A549 (cell line): ENCODE data around the gene CAB39. TPM values are rescaled to one million over a fixed set of nuclear protein-coding genes. Genes with fewer than 3 reads are reported as not detected.

Experiments
- ATAC-seq, 2 experiments: fragments of 200-7000 bp in 1 of 2; fragments of >200 bp in 1 of 2; cut with Nextera tagmentation in 1 of 2; cut with Tn5 transposase in 1 of 2; 3 replicates each; pipeline versions ENCODE4 v1.8.0 to v1.9.1; 2018 to 2020; ENCODE audit warnings: mild to moderate bottlenecking in 1 of 2, moderate library complexity in 1 of 2
- CTCF ChIA-PET: fragments of 300-600 bp; sonication (Branson Sonifier 250); formaldehyde crosslinking; extraction: SDS; loops from one replicate; lab custom pipeline; 2021; ENCODE audit warnings: antibody characterized with exemption, inconsistent platforms; lab: Yijun Ruan, JAX
- POLR2A ChIA-PET: fragments of 350-600 bp; formaldehyde crosslinking; extraction: SDS; loops from one replicate; lab custom pipeline; 2021; ENCODE audit warnings: antibody characterized with exemption, inconsistent platforms; lab: Yijun Ruan, JAX
- DNase-seq, 2 experiments: peaks; one replicate each; pipeline versions ENCODE4 v3.0.0 to v3.0.0-alpha.2; 2011 to 2016; ENCODE audit warnings: low read depth in 1 of 2, low spot score in 1 of 2
- FAIRE-seq: peaks from 2 replicates; lab custom pipeline; 2011; peaks lifted over from hg19 to GRCh38; lab: Jason Lieb, UNC
- H3K27ac ChIP-seq, 2 experiments: fragments of >200 bp; sonication (Bioruptor Twin); formaldehyde crosslinking; 3 replicates each; pipeline ENCODE4 v1.5.1; 2016 to 2017
- H3K4me1 ChIP-seq: fragments of >200 bp; sonication (Bioruptor Twin); formaldehyde crosslinking; 3 replicates; pipeline ENCODE4 v1.6.1; 2016
- H3K4me2 ChIP-seq: fragments of >200 bp; sonication (Bioruptor Twin); formaldehyde crosslinking; 3 replicates; pipeline ENCODE4 v1.6.1; 2016
- H3K4me3 ChIP-seq: fragments of >200 bp; sonication (Bioruptor Twin); formaldehyde crosslinking; 3 replicates; pipeline ENCODE4 v1.5.1; 2016
- H3K9me3 ChIP-seq: fragments of >200 bp; sonication (Bioruptor Twin); formaldehyde crosslinking; 3 replicates; pipeline ENCODE4 v1.6.1; 2016
- CBX2 ChIP-seq: fragments of 200-600 bp; sonication (generic); IDR thresholded peaks from 2 replicates; pipeline ENCODE4 v1.6.1; 2016; ENCODE audit warnings: low read depth, mild to moderate bottlenecking, borderline replicate concordance
- EHMT2 ChIP-seq: fragments of 200-600 bp; sonication (generic); IDR thresholded peaks from 2 replicates; pipeline ENCODE4 v1.6.1; 2016; ENCODE audit warnings: antibody characterized with exemption, low read depth, mild to moderate bottlenecking, moderate library complexity
- ESRRA ChIP-seq: fragments of 150-350 bp; IDR thresholded peaks from 2 replicates; pipeline ENCODE4 v1.6.1; 2014; ENCODE audit warnings: mild to moderate bottlenecking, low read length, borderline replicate concordance
- FOSL2 ChIP-seq, 2 experiments: fragments of 450-650 bp in 1 of 2; fragments of >200 bp in 1 of 2; sonication (Bioruptor Twin) in 1 of 2; formaldehyde crosslinking; IDR thresholded peaks; 2 replicates each; pipeline versions ENCODE4 v1.5.0 to v1.6.1; 2016 to 2020; ENCODE audit warnings: mild to moderate bottlenecking in 1 of 2, moderate library complexity in 1 of 2
- FOXS1 ChIP-seq: fragments of 250-450 bp; sonication (Bioruptor Pico); IDR thresholded peaks from 2 replicates; pipeline ENCODE4 v1.5.0; 2020; ENCODE audit warnings: mild to moderate bottlenecking, moderate library complexity
- GATA3 ChIP-seq: IDR thresholded peaks from 2 replicates; pipeline ENCODE4 v1.6.1; 2012; ENCODE audit warnings: borderline replicate concordance
- HEYL ChIP-seq: fragments of 250-450 bp; sonication (Bioruptor Pico); IDR thresholded peaks from 2 replicates; pipeline ENCODE4 v1.8.0; 2021; ENCODE audit warnings: mild to moderate bottlenecking, moderate library complexity
- HMGXB4 ChIP-seq: fragments of 250-450 bp; sonication (Bioruptor Pico); IDR thresholded peaks from 2 replicates; pipeline ENCODE4 v1.5.0; 2021; ENCODE audit warnings: mild to moderate bottlenecking, moderate library complexity, borderline replicate concordance
- HOXA7 ChIP-seq: fragments of 250-450 bp; sonication (Bioruptor Pico); IDR thresholded peaks from 2 replicates; pipeline ENCODE4 v1.5.0; 2020; ENCODE audit warnings: mild to moderate bottlenecking, moderate library complexity
- JUN ChIP-seq, 2 experiments: fragments of >200 bp; sonication (Bioruptor Twin); formaldehyde crosslinking; IDR thresholded peaks; 2 replicates in 1 of 2; 3 replicates in 1 of 2; pipeline ENCODE4 v1.6.1; 2016 to 2017
- JUNB ChIP-seq: fragments of >200 bp; sonication (Bioruptor Twin); formaldehyde crosslinking; IDR thresholded peaks from 2 replicates; pipeline ENCODE4 v1.6.1; 2016
- KDM1A ChIP-seq: fragments of 200-600 bp; sonication (generic); IDR thresholded peaks from 2 replicates; pipeline ENCODE4 v1.6.1; 2016; ENCODE audit warnings: low read depth, mild to moderate bottlenecking
- KDM5A ChIP-seq: fragments of 200-600 bp; sonication (generic); IDR thresholded peaks from 2 replicates; pipeline ENCODE4 v1.6.1; 2016; ENCODE audit warnings: antibody characterized with exemption, mild to moderate bottlenecking
- MAFK ChIP-seq: fragments of 450-650 bp; IDR thresholded peaks from 2 replicates; pipeline ENCODE4 v1.6.1; 2014; ENCODE audit not compliant: partially characterized antibody
- MAZ ChIP-seq: fragments of 150-350 bp; IDR thresholded peaks from 2 replicates; pipeline ENCODE4 v1.6.1; 2014; ENCODE audit warnings: antibody characterized with exemption, low read depth, low read length, borderline replicate concordance
- MYC ChIP-seq: IDR thresholded peaks from 2 replicates; pipeline ENCODE4 v1.6.1; 2012; ENCODE audit warnings: mild to moderate bottlenecking, inconsistent platforms, low read length, improper control_type of control experiment, borderline replicate concordance
- NFE2L2 ChIP-seq: fragments of 150-350 bp; conservative IDR thresholded peaks from 2 replicates; pipeline ENCODE4 v1.6.1; 2014; ENCODE audit warnings: low read length
- RCOR1 ChIP-seq: fragments of 150-350 bp; IDR thresholded peaks from 2 replicates; pipeline ENCODE4 v1.6.1; 2014; ENCODE audit warnings: antibody characterized with exemption, low read length, low read depth
- SMC3 ChIP-seq: fragments of >200 bp; sonication (Bioruptor Twin); formaldehyde crosslinking; IDR thresholded peaks from 3 replicates; pipeline ENCODE4 v1.6.1; 2018; ENCODE audit warnings: inconsistent platforms
- ZC3H11A ChIP-seq: fragments of 450-650 bp; IDR thresholded peaks from 2 replicates; pipeline ENCODE4 v1.6.1; 2014; ENCODE audit warnings: antibody characterized with exemption, mild to moderate bottlenecking
- ZFP36 ChIP-seq: fragments of 450-650 bp; IDR thresholded peaks from 2 replicates; pipeline ENCODE4 v1.6.1; 2014; ENCODE audit warnings: borderline replicate concordance; ENCODE audit not compliant: partially characterized antibody
- WGBS: methylation state at CpG from one replicate; pipeline ENCODE4 v1.1.6; 2017; ENCODE audit errors: missing lambda C conversion rate; 5-methylcytosine and 5-hydroxymethylcytosine counted together
- polyA plus RNA-seq, 4 experiments: library from polyadenylated mRNA; depleted of rRNA in 3 of 4; stranded (reverse); fragments of >200 nt; fragmentation: RNase III in 1 of 4; extraction: RNeasy Plus Mini Kit Qiagen cat#74134 plus additional on column Dnase treatment in 1 of 4; gene quantifications; 2 replicates in 3 of 4; 3 replicates in 1 of 4; pipeline ENCODE4 v1.2.3, GENCODE V29; 2011 to 2017
- TF ChIP-seq, protein P1 (sequence below): IDR thresholded peaks from 2 replicates; pipeline ENCODE4 v1.6.1; 2012; ENCODE audit warnings: low read depth, borderline replicate concordance
- TF ChIP-seq, protein P2 (sequence below): fragments of >200 bp; sonication (Bioruptor Twin); formaldehyde crosslinking; IDR thresholded peaks from 3 replicates; pipeline ENCODE4 v1.6.1; 2016
- TF ChIP-seq, protein P3 (sequence below): fragments of 450-650 bp; IDR thresholded peaks from 2 replicates; pipeline ENCODE4 v1.6.1; 2014; ENCODE audit warnings: antibody characterized with exemption
- TF ChIP-seq, protein P4 (sequence below): fragments of 200-600 bp; sonication (generic); IDR thresholded peaks from 2 replicates; pipeline ENCODE4 v1.6.1; 2016; ENCODE audit warnings: antibody characterized with exemption, mild to moderate bottlenecking, moderate library complexity

Gene CAB39
- polyA plus RNA-seq, 2 of the 4 experiments (the other 2 are of a cell fraction), result 28.4 to 54.2 TPM

- DNase-seq, result no peak
Measured at GRCh38 chr2:230842473-230842872, 129.8 kb downstream of the CAB39 start.

GRCh38 chr2:230843132-230843531 lies 130.5 kb downstream of the CAB39 start:
- no peak for TF ChIP-seq FOSL2 (IDR thresholded peaks at IDR 0.05)
- TF ChIP-seq FOSL2 (CRISPR knock-in tag; IDR thresholded peaks at IDR 0.05), result no peak
- Histone ChIP-seq H3K4me1 (peaks cover 7% of the 10 kb centered on the region; the same call in 2 of the 3 replicates), H3K27ac (no peak overlapping the region), H3K9me3 (peaks cover 8% of the 10 kb centered on the region; the same call in 1 of the 3 replicates), H3K4me3 (no peak overlapping the region), H3K4me2 (no peak overlapping the region)
- ChIA-PET CTCF (interaction anchor here (1.4 kb wide), 1 partner anchor 210 kb away, joined by 3 read pairs; no protein-coding TSS in a partner anchor), POLR2A (no interaction called here)
- 65% methylated on average over 4 of the region's 4 CpGs for WGBS
- DNase-seq, result no peak
- ATAC-seq, result no peak
- FAIRE-seq, result no peak

More at GRCh38 chr2:230842473-230842872, 129.8 kb downstream of the CAB39 start:
- Histone ChIP-seq H3K4me3 (no peak overlapping the region), H3K4me2 (peak overlapping the region; percentile 50), H3K27ac (no peak overlapping the region), H3K4me1 (peaks cover 7% of the 10 kb centered on the region; the same call in 2 of the 3 replicates), H3K9me3 (peaks cover 8% of the 10 kb centered on the region; the same call in 1 of the 3 replicates)
- 26% methylated on average over 6 of the region's 6 CpGs for WGBS
- FAIRE-seq (no peak), ATAC-seq (peak; percentile 66 to 73; a peak in 5 of 6 replicates)
- ChIA-PET POLR2A (no interaction called here), CTCF (interaction anchor here (1.1 to 2.0 kb wide), 3 partner anchors 8 to 211 kb away, joined by 3 to 4 read pairs (median 3); partner anchors contain the start of gene ITM2C)
- no peak for TF ChIP-seq KDM5A
- TF ChIP-seq, protein P1, sequence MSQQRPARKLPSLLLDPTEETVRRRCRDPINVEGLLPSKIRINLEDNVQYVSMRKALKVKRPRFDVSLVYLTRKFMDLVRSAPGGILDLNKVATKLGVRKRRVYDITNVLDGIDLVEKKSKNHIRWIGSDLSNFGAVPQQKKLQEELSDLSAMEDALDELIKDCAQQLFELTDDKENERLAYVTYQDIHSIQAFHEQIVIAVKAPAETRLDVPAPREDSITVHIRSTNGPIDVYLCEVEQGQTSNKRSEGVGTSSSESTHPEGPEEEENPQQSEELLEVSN, result no peak
- TF ChIP-seq, protein P2, sequence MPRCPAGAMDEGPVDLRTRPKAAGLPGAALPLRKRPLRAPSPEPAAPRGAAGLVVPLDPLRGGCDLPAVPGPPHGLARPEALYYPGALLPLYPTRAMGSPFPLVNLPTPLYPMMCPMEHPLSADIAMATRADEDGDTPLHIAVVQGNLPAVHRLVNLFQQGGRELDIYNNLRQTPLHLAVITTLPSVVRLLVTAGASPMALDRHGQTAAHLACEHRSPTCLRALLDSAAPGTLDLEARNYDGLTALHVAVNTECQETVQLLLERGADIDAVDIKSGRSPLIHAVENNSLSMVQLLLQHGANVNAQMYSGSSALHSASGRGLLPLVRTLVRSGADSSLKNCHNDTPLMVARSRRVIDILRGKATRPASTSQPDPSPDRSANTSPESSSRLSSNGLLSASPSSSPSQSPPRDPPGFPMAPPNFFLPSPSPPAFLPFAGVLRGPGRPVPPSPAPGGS, result no peak
- no peak for TF ChIP-seq MAZ
- TF ChIP-seq CBX2, result no peak
- no peak for TF ChIP-seq SMC3
- no peak for TF ChIP-seq MYC
- TF ChIP-seq MAFK, result no peak
- no peak for TF ChIP-seq JUNB
- TF ChIP-seq GATA3, result no peak
- no peak for TF ChIP-seq JUN (IDR thresholded peaks at IDR 0.05)
- no peak for TF ChIP-seq KDM1A
- no peak for TF ChIP-seq RCOR1

- ChIA-PET POLR2A (no interaction called here), CTCF (interaction anchor here (1.9 to 4.5 kb wide), 3 partner anchors 9 to 113 kb away, joined by 4 to 30 read pairs (median 29); no protein-coding TSS in a partner anchor)
- H3K4me1 ChIP-seq, result peaks cover 7% of the 10 kb centered on the region; the same call in 2 of the 3 replicates
- DNase-seq, result no peak
- no peak for FAIRE-seq
- H3K9me3 ChIP-seq, result no peaks in the 10 kb centered on the region
- H3K27ac ChIP-seq, result no peak overlapping the region
- 71% methylated on average over 6 of the region's 6 CpGs for WGBS
- ATAC-seq, result no peak
- no peak overlapping the region for H3K4me3 ChIP-seq
- H3K4me2 ChIP-seq, result no peak overlapping the region
- TF ChIP-seq KDM1A (no peak), HMGXB4 (no peak), ZC3H11A (no peak), EHMT2 (no peak), HOXA7 (no peak), ESRRA (no peak), ZFP36 (no peak), NFE2L2 (no peak), FOXS1 (CRISPR knock-in tag) (no peak), HEYL (CRISPR knock-in tag) (no peak)
- TF ChIP-seq, protein P3, sequence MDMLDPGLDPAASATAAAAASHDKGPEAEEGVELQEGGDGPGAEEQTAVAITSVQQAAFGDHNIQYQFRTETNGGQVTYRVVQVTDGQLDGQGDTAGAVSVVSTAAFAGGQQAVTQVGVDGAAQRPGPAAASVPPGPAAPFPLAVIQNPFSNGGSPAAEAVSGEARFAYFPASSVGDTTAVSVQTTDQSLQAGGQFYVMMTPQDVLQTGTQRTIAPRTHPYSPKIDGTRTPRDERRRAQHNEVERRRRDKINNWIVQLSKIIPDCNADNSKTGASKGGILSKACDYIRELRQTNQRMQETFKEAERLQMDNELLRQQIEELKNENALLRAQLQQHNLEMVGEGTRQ, result no peak
- TF ChIP-seq, protein P4, sequence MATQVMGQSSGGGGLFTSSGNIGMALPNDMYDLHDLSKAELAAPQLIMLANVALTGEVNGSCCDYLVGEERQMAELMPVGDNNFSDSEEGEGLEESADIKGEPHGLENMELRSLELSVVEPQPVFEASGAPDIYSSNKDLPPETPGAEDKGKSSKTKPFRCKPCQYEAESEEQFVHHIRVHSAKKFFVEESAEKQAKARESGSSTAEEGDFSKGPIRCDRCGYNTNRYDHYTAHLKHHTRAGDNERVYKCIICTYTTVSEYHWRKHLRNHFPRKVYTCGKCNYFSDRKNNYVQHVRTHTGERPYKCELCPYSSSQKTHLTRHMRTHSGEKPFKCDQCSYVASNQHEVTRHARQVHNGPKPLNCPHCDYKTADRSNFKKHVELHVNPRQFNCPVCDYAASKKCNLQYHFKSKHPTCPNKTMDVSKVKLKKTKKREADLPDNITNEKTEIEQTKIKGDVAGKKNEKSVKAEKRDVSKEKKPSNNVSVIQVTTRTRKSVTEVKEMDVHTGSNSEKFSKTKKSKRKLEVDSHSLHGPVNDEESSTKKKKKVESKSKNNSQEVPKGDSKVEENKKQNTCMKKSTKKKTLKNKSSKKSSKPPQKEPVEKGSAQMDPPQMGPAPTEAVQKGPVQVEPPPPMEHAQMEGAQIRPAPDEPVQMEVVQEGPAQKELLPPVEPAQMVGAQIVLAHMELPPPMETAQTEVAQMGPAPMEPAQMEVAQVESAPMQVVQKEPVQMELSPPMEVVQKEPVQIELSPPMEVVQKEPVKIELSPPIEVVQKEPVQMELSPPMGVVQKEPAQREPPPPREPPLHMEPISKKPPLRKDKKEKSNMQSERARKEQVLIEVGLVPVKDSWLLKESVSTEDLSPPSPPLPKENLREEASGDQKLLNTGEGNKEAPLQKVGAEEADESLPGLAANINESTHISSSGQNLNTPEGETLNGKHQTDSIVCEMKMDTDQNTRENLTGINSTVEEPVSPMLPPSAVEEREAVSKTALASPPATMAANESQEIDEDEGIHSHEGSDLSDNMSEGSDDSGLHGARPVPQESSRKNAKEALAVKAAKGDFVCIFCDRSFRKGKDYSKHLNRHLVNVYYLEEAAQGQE, result no peak
Measured at GRCh38 chr2:230846360-230846759, 133.7 kb downstream of the CAB39 start.
